Heart right ventricle (tissue), 16 donors: Measurements from ENCODE around the gene SLC38A3. TPM values are rescaled to one million over a fixed set of nuclear protein-coding genes. Genes with fewer than 3 reads are reported as not detected.

ENCODE experiments used
- ATAC-seq, 8 donors: fragments of 200-7000 bp; cut with Tn5 transposase; one replicate each; pipeline ENCODE4 v1.9.1; 2020; ENCODE audit warnings: mild to moderate bottlenecking in 8 of 8, moderate library complexity in 8 of 8, moderate number of reproducible peaks in 1 of 8
- DNase-seq, 2 donors: peaks; one replicate each; pipeline ENCODE4 v3.0.0-alpha.2; 2020
- H3K27ac ChIP-seq, 10 donors: fragments of 200-600 bp; sonication (generic) in 2 of 10; one replicate each; pipeline versions ENCODE4 v1.5.0 to v1.8.0; 2020 to 2022; ENCODE audit warnings: mild to moderate bottlenecking in 3 of 10
- H3K27me3 ChIP-seq, 7 donors: fragments of 200-600 bp; one replicate each; pipeline ENCODE4 v1.8.0; 2021 to 2022; ENCODE audit warnings: mild to moderate bottlenecking in 2 of 7
- H3K36me3 ChIP-seq, 9 donors: fragments of 200-600 bp; sonication (generic) in 1 of 9; one replicate each; pipeline versions ENCODE4 v1.5.0 to v1.8.0; 2020 to 2022; ENCODE audit warnings: mild to moderate bottlenecking in 2 of 9
- H3K4me1 ChIP-seq, 9 donors: fragments of 200-600 bp; sonication (generic) in 1 of 9; one replicate each; pipeline versions ENCODE4 v1.5.0 to v1.8.0; 2020 to 2022; ENCODE audit warnings: mild to moderate bottlenecking in 4 of 9
- H3K4me3 ChIP-seq, 10 donors: fragments of 200-600 bp; sonication (generic) in 2 of 10; one replicate each; pipeline versions ENCODE4 v1.5.0 to v1.8.0; 2020 to 2022; ENCODE audit warnings: mild to moderate bottlenecking in 7 of 10, moderate library complexity in 2 of 10
- H3K9me3 ChIP-seq, 11 donors: fragments of 200-600 bp in 10 of 11; sonication (generic) in 2 of 11; one replicate each; pipeline versions ENCODE4 v1.5.0 to v1.8.0; 2013 to 2022; ENCODE audit warnings: mild to moderate bottlenecking in 2 of 11, control low read depth in 1 of 11, moderate library complexity in 1 of 11
- CTCF ChIP-seq, 9 donors: fragments of 200-600 bp; sonication (generic) in 2 of 9; IDR thresholded peaks; one replicate each; pipeline versions ENCODE4 v1.5.0 to v1.8.0; 2021 to 2022; ENCODE audit warnings: antibody characterized with exemption in 9 of 9, mild to moderate bottlenecking in 5 of 9, moderate library complexity in 1 of 9
- WGBS, 2 donors: extraction: QIAGEN DNeasy Blood & Tissue Kit; methylation state at CpG; one replicate each; pipeline ENCODE4 v1.1.7; 2013; ENCODE audit warnings: inconsistent platforms in 1 of 2; 5-methylcytosine and 5-hydroxymethylcytosine counted together
- intact Hi-C, 10 donors: fragments of 100-400 bp; cut with DNase I; formaldehyde crosslinking; loops; one replicate each; pipeline versions ENCODE4 v1.11.1 to v1.14.2; 2022
- polyA plus RNA-seq, 2 donors: library from polyadenylated mRNA; stranded (reverse); fragments of 200-250 nt; gene quantifications; one replicate each; pipeline ENCODE4 v1.2.3, GENCODE V29; 2013
- total RNA-seq, 10 donors: library from RNA; stranded (reverse); fragmentation: NEBNext Ultra II Directional in 3 of 10; extraction: Animal tissue kit (Norgen Biotek cat#: 25700) in 3 of 10; gene quantifications; one replicate each; pipeline versions ENCODE4 v1.2.1 to v1.2.4, GENCODE V29; 2021 to 2023
- donor health status: Arrhythmogenic right ventricular cardiomyopathy.
- donor health status: ischemic (EF 13 %, LVEDD 7.1; RV severe dilation, severe dysfunction).
- donor health status: healthy with polysubstance abuse.
- donor health status: DM: no; HTN: yes; CAD: no.
- donor health status: DM: no; HTN: no; CAD: no.
- donor health status: ischemic (EF 25% LVEDD 6.9; RV normal size, moderate dysfunction).
- donor health status: ischemic (EF 25% LVEDD 5.7; RV mildly dilated, moderate dysfunction).
- donor health status: healthy.
- donor health status: DM: yes; HTN: yes; CAD: no.
- donor health status: Ischemic cardiomyopathy.
- donor health status: ischemic (EF 35%, LVEDD 5.7; RV mildly dilated, moderate dysfunction).
- donor health status: nonischemic (EF 11% LVEDD 7.7; RV severe dilation, severe dysfunction).
- donor health status: DM: yes; HTN: yes; CAD: no.
- donor health status: PGD.
- donor health status: ischemic (EF 29% LVEDD 5.4; RV normal size, mild dysfunction).
- donor health status: nonischemic (EF 23%, LVEDD 6.1; RV moderate dilation, normal function).

The SLC38A3 gene
- total and polyA plus RNA-seq, 12 donors: 1.4 to 16.4 (median 11.2) TPM

DNA sequence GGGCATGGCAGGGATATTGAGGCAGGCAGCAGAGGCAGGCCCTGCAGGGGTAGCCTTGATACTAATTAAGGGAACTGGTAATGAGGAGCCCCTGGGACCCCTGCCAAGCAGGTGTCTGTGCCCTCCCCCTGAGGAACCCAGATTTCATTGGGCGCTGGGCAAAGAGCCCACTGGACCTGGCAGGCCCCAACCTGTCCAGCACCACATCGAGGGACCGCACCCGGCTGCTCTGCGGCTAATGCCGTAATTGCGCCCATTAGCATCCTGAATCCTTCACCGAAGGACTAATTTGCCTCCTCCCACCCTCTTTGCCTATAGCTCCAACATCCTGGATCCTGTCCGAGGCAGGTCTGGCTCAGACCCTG lies 50.2 kb downstream of the SLC38A3 start:
- DNase-seq (no peak), ATAC-seq (no peak)
- 72 to 75% methylated on average over 9 of the region's 9 CpGs for WGBS, 2 donors
- intact Hi-C loops: loop anchor here in 1 of 10 donors (5.0 kb wide), 1 partner anchor 67 kb away; the partner anchor contains the start of gene HYAL2
- Histone ChIP-seq H3K27ac (peak overlapping the region; percentile 73 to 100 (median 93)), H3K36me3 (peaks cover 6 to 96% (median 42%) of the 10 kb centered on the region in 9 donors), H3K4me1 (peaks cover 39 to 96% (median 75%) of the 10 kb centered on the region in 9 donors), H3K4me3 (peak overlapping the region in 1 of 10 donors; percentile 6), H3K9me3 (peaks cover 0 to 7% (median 0%) of the 10 kb centered on the region in 11 donors), H3K27me3 (no peaks in the 10 kb centered on the region)
- TF ChIP-seq CTCF (IDR thresholded peaks at IDR 0.05): no peak

GRCh38 chr3:50256978-50257890 lies 52.2 kb downstream of the SLC38A3 start:
- peaks cover 6 to 76% (median 40%) of the 10 kb centered on the region in 9 donors for H3K36me3 ChIP-seq
- no peak for ATAC-seq
- no peak for DNase-seq
- peak; percentile 24 to 64 (median 53) for TF ChIP-seq CTCF (IDR thresholded peaks at IDR 0.05)
- H3K27me3 ChIP-seq: no peaks in the 10 kb centered on the region
- peak overlapping the region in 9 of 10 donors; percentile 21 to 100 (median 99) for H3K27ac ChIP-seq
- peaks cover 41 to 94% (median 67%) of the 10 kb centered on the region in 9 donors for H3K4me1 ChIP-seq
- H3K4me3 ChIP-seq: no peak overlapping the region
- intact Hi-C loops: loop anchor here in 1 of 10 donors (5.0 kb wide), 1 partner anchor 65 kb away; the partner anchor contains the start of gene HYAL2
- 89 to 91% methylated on average over 20 of the region's 20 CpGs for WGBS, 2 donors
- H3K9me3 ChIP-seq: peaks cover 0 to 7% (median 0%) of the 10 kb centered on the region in 11 donors

DNA sequence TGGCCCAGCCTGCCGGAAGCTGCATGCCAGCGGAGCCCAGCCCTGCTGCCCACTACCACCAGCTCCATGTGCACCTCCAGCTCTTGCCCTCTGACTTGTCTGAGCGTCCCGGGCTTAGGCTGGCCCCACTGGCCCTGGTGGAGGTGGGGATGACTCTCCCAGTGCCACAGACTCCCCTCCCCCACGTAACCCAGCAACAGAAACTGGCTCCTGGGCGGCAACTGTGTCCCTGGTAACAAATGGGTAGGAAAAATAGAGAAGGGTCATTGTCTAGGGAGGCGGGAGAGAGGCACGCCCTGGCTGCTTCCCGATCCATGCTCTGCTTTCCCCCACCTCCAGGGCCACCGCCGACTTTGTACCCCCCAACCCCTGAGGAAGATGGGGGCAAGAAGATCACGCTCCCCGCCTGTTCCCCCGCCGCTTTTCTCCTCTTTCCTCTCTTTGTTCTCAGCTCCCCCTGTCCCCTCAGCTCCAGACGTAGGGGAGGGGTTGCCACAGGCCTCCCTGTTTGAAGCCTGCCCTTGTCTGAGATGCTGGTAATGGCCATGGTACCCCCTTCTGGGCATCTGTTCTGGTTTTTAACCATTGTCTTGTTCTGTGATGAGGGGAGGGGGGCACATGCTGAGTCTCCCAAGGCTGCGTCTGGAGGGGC lies 53.1 kb downstream of the SLC38A3 start:
- intact Hi-C loops: loop anchor here in 1 of 10 donors (5.0 kb wide), 1 partner anchor 64 kb away; the partner anchor contains the start of gene HYAL2
- H3K27ac ChIP-seq: peak overlapping the region in 8 of 10 donors; percentile 29 to 100 (median 99)
- ATAC-seq (no peak), DNase-seq (no peak)
- no peak for TF ChIP-seq CTCF (IDR thresholded peaks at IDR 0.05)
- WGBS, 2 donors: 89% methylated on average over 17 of the region's 17 CpGs
- H3K9me3 ChIP-seq: peaks cover 0 to 7% (median 0%) of the 10 kb centered on the region in 11 donors
- no peaks in the 10 kb centered on the region for H3K27me3 ChIP-seq
- peaks cover 38 to 85% (median 58%) of the 10 kb centered on the region in 9 donors for H3K4me1 ChIP-seq
- H3K36me3 ChIP-seq: peaks cover 6 to 67% (median 33%) of the 10 kb centered on the region in 9 donors
- H3K4me3 ChIP-seq: no peak overlapping the region

DNA sequence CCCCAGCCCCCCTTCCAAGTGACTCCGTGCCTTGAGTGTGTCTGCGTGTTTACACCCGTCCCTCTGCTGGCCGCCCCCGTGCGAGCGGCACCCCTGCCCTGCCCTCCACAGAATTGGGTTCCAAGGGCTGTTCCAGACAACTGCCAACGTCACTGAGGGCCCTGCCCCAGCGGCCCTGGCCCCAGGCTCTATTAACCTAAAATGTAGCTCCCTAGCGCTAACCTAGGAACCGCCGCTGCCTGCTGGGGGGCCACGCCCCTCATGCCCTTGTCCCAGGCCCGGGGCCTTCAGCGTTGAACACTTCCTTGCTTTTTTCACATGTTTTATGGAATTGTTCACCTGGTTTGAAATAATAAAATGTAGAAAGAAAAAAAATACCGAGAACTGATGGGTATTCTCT lies 53.9 kb downstream of the SLC38A3 start:
- H3K36me3 ChIP-seq: peaks cover 6 to 58% (median 33%) of the 10 kb centered on the region in 9 donors
- no peak for TF ChIP-seq CTCF (IDR thresholded peaks at IDR 0.05)
- H3K27me3 ChIP-seq: no peaks in the 10 kb centered on the region
- intact Hi-C loops: loop anchor here in 1 of 10 donors (5.0 kb wide), 1 partner anchor 63 kb away; the partner anchor contains the start of gene HYAL2
- peak overlapping the region; percentile 94 to 100 (median 99) for H3K27ac ChIP-seq
- DNase-seq (peak in 1 of 2 donors; percentile 15), ATAC-seq (no peak)
- peaks cover 35 to 82% (median 53%) of the 10 kb centered on the region in 9 donors for H3K4me1 ChIP-seq
- peaks cover 0 to 7% (median 0%) of the 10 kb centered on the region in 11 donors for H3K9me3 ChIP-seq
- H3K4me3 ChIP-seq: no peak overlapping the region
- whole genome bisulfite sequencing, 2 donors: 80 to 82% methylated on average over 16 of the region's 16 CpGs
